GM12878 (cell line): ENCODE results near the gene MYO10. TPM values are rescaled to one million over a fixed set of nuclear protein-coding genes. Genes with fewer than 3 reads are reported as not detected.

Experiments
- ATAC-seq: fragments of 200-7000 bp; cut with Tn5 transposase; 3 replicates; pipeline ENCODE4 v1.9.1; 2020; ENCODE audit warnings: mild to moderate bottlenecking, moderate library complexity
- BruUV-seq: library from RNA; stranded (reverse); fragments of 400-500 nt; replicated peaks from 2 replicates; lab custom pipeline; 2021; lab: Mats Ljungman, UMichigan
- CTCF ChIA-PET: fragments of 300-600 bp; sonication (Branson Sonifier 250); formaldehyde crosslinking; extraction: SDS; loops from one replicate; lab custom pipeline; 2021; ENCODE audit warnings: inconsistent platforms; lab: Yijun Ruan, JAX
- POLR2A ChIA-PET: fragments of 350-600 bp; formaldehyde crosslinking; extraction: SDS; loops from one replicate; lab custom pipeline; 2021; ENCODE audit warnings: inconsistent platforms; lab: Charles Lee
- RAD21 ChIA-PET: fragments of 300-600 bp; sonication (Branson Sonifier 250); formaldehyde crosslinking; loops from one replicate; lab custom pipeline; 2023; ENCODE audit warnings: antibody characterized with exemption; ENCODE audit not compliant: unreplicated experiment; lab: Charles Lee
- SMC1A ChIA-PET: fragments of 300-600 bp; sonication (Branson Sonifier 250); formaldehyde crosslinking; loops from one replicate; lab custom pipeline; 2023; ENCODE audit not compliant: unreplicated experiment, uncharacterized antibody; lab: Charles Lee
- DNase-seq: peaks from one replicate; pipeline ENCODE4 v3.0.0-alpha.2; 2011; ENCODE audit warnings: low read depth, low spot score
- FAIRE-seq: peaks from 3 replicates; lab custom pipeline; 2011; peaks lifted over from hg19 to GRCh38; lab: Jason Lieb, UNC
- H2AFZ ChIP-seq: 2 replicates; pipeline ENCODE4 v1.6.0; 2011; ENCODE audit warnings: low read depth, low read length, control low read depth; ENCODE audit not compliant: control insufficient read depth
- H3K27ac ChIP-seq: 2 replicates; pipeline ENCODE4 v1.5.1; 2011; ENCODE audit warnings: control low read depth; ENCODE audit not compliant: control insufficient read depth, insufficient read depth
- H3K27me3 ChIP-seq, 2 experiments: replicated peaks in 1 of 2; 2 replicates each; pipeline versions ENCODE4 v1.6.0 to v1.6.1; 2011; ENCODE audit warnings: low read length in 1 of 2; ENCODE audit not compliant: control insufficient read depth in 2 of 2, insufficient read depth in 2 of 2
- H3K36me3 ChIP-seq, 2 experiments: 2 replicates each; pipeline ENCODE4 v1.5.1; 2011; ENCODE audit warnings: low read length in 1 of 2; ENCODE audit not compliant: control insufficient read depth in 2 of 2, insufficient read depth in 2 of 2
- H3K4me1 ChIP-seq: 2 replicates; pipeline ENCODE4 v1.6.1; 2011; ENCODE audit warnings: mild to moderate bottlenecking, low read length, moderate library complexity, mixed read lengths; ENCODE audit not compliant: control insufficient read depth, insufficient read depth
- H3K4me2 ChIP-seq: 2 replicates; pipeline ENCODE4 v1.6.0; 2011; ENCODE audit warnings: control low read depth; ENCODE audit not compliant: control insufficient read depth, insufficient read depth
- H3K4me3 ChIP-seq: fragments of 200-600 bp; sonication (generic); 2 replicates; pipeline ENCODE4 v1.5.1; 2016
- H3K79me2 ChIP-seq: 2 replicates; pipeline ENCODE4 v1.6.0; 2011; ENCODE audit warnings: low read length; ENCODE audit not compliant: control insufficient read depth, insufficient read depth
- H3K9ac ChIP-seq: 2 replicates; pipeline ENCODE4 v1.8.0; 2011; ENCODE audit warnings: low read length, control low read depth, mixed read lengths; ENCODE audit not compliant: control insufficient read depth, insufficient read depth
- H3K9me3 ChIP-seq: replicated peaks from 3 replicates; pipeline ENCODE4 v1.5.1; 2011; ENCODE audit warnings: mild to moderate bottlenecking, low read length; ENCODE audit not compliant: control insufficient read depth, insufficient read depth
- H4K20me1 ChIP-seq: 2 replicates; pipeline ENCODE4 v1.6.0; 2011; ENCODE audit not compliant: control insufficient read depth, insufficient read depth
- ASH2L ChIP-seq: fragments of 300-600, 200-600 bp; sonication (generic); IDR thresholded peaks from 2 replicates; pipeline ENCODE4 v1.6.1; 2017; ENCODE audit warnings: low read depth, mild to moderate bottlenecking, borderline replicate concordance
- FOXK2 ChIP-seq: fragments of 450-650 bp; IDR thresholded peaks from 2 replicates; pipeline ENCODE4 v1.6.1; 2017; ENCODE audit warnings: mild to moderate bottlenecking, moderate library complexity
- LARP7 ChIP-seq: fragments of 450-650 bp; IDR thresholded peaks from 2 replicates; pipeline ENCODE4 v1.6.1; 2017; ENCODE audit warnings: mild to moderate bottlenecking
- PKNOX1 ChIP-seq: fragments of 450-650 bp; IDR thresholded peaks from 2 replicates; pipeline ENCODE4 v1.6.1; 2016; ENCODE audit warnings: mild to moderate bottlenecking
- POU2F2 ChIP-seq: IDR thresholded peaks from 3 replicates; pipeline ENCODE4 v1.6.1; 2011; ENCODE audit warnings: low read depth, mild to moderate bottlenecking, low read length, borderline replicate concordance
- SREBF1 ChIP-seq: IDR thresholded peaks from 2 replicates; pipeline ENCODE4 v1.6.1; 2012; ENCODE audit warnings: mild to moderate bottlenecking, low read length
- SREBF2 ChIP-seq: IDR thresholded peaks from 2 replicates; pipeline ENCODE4 v1.6.1; 2012; ENCODE audit warnings: mild to moderate bottlenecking, low read length
- YY1 ChIP-seq: IDR thresholded peaks from 2 replicates; pipeline ENCODE4 v1.6.1; 2011; ENCODE audit warnings: low read depth, mild to moderate bottlenecking, low read length
- ZBTB4 ChIP-seq: fragments of 450-650 bp; formaldehyde crosslinking; IDR thresholded peaks from 2 replicates; pipeline ENCODE4 v1.4.0; 2022; ENCODE audit warnings: mild to moderate bottlenecking, moderate library complexity
- ZZZ3 ChIP-seq: IDR thresholded peaks from 2 replicates; pipeline ENCODE4 v1.6.1; 2011; ENCODE audit warnings: low read depth; ENCODE audit not compliant: control insufficient read depth, insufficient read length
- WGBS: methylation state at CpG from one replicate; pipeline ENCODE4 v1.1.6; 2016; ENCODE audit warnings: low lambda C conversion rate; ENCODE audit not compliant: insufficient replicate concordance, insufficient coverage; ENCODE audit errors: missing lambda C conversion rate; 5-methylcytosine and 5-hydroxymethylcytosine counted together
- in situ Hi-C: fragments of 300-500 bp; cut with MboI; formaldehyde crosslinking; loops from 9 replicates; pipeline ENCODE4 v1.14.3; 2018; ENCODE audit warnings: mixed read lengths
- intact Hi-C: fragments of 100-400 bp; cut with micrococcal nuclease; formaldehyde crosslinking; loops from one replicate; pipeline ENCODE4 v1.14.2; 2022; ENCODE audit not compliant: unreplicated experiment
- polyA plus RNA-seq, 11 experiments: library from polyadenylated mRNA; depleted of rRNA in 4 of 11; unstranded in 6 of 11; stranded (reverse) in 5 of 11; fragments of >200 nt; fragmentation: Nextera tagmentation in 4 of 11; fragmentation: Illumina TruSeq in 1 of 11; extraction: Ambion mirVana in 4 of 11; extraction: Trizol in 1 of 11; gene quantifications; 1 replicate in 1 of 11; 2 replicates in 10 of 11; pipeline versions ENCODE4 v1.2.1 to v1.2.3, GENCODE V29; 2011 to 2016; ENCODE audit warnings: inconsistent platforms in 2 of 11, missing spikeins in 2 of 11, low read depth in 1 of 11
- total RNA-seq, 4 experiments: library from RNA; depleted of rRNA in 3 of 4; stranded (reverse); fragments of >200 nt in 3 of 4; fragmentation: Illumina TruSeq in 1 of 4; extraction: Trizol in 1 of 4; gene quantifications; 2 replicates each; pipeline versions ENCODE4 v1.2.1 to v1.2.3, GENCODE V29; 2013 to 2021
- TF ChIP-seq, protein P1 (sequence below): fragments of 150-350 bp; IDR thresholded peaks from 2 replicates; pipeline ENCODE4 v1.6.1; 2016; ENCODE audit warnings: low read depth, low read length

Gene MYO10
- total and polyA plus RNA-seq, 10 of the 15 experiments (the other 5 are each of a cell fraction or from before 2014, with no cell fraction given) = 0.02 to 0.77 (median 0.17) TPM

- TF ChIP-seq, protein P1, sequence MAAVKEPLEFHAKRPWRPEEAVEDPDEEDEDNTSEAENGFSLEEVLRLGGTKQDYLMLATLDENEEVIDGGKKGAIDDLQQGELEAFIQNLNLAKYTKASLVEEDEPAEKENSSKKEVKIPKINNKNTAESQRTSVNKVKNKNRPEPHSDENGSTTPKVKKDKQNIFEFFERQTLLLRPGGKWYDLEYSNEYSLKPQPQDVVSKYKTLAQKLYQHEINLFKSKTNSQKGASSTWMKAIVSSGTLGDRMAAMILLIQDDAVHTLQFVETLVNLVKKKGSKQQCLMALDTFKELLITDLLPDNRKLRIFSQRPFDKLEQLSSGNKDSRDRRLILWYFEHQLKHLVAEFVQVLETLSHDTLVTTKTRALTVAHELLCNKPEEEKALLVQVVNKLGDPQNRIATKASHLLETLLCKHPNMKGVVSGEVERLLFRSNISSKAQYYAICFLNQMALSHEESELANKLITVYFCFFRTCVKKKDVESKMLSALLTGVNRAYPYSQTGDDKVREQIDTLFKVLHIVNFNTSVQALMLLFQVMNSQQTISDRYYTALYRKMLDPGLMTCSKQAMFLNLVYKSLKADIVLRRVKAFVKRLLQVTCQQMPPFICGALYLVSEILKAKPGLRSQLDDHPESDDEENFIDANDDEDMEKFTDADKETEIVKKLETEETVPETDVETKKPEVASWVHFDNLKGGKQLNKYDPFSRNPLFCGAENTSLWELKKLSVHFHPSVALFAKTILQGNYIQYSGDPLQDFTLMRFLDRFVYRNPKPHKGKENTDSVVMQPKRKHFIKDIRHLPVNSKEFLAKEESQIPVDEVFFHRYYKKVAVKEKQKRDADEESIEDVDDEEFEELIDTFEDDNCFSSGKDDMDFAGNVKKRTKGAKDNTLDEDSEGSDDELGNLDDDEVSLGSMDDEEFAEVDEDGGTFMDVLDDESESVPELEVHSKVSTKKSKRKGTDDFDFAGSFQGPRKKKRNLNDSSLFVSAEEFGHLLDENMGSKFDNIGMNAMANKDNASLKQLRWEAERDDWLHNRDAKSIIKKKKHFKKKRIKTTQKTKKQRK = no peak
- TF ChIP-seq LARP7 = no peak
- TF ChIP-seq PKNOX1 = no peak
These were observed 47.4 kb downstream of the MYO10 start (continued) for GRCh38 chr5:16888694-16889124.

DNA sequence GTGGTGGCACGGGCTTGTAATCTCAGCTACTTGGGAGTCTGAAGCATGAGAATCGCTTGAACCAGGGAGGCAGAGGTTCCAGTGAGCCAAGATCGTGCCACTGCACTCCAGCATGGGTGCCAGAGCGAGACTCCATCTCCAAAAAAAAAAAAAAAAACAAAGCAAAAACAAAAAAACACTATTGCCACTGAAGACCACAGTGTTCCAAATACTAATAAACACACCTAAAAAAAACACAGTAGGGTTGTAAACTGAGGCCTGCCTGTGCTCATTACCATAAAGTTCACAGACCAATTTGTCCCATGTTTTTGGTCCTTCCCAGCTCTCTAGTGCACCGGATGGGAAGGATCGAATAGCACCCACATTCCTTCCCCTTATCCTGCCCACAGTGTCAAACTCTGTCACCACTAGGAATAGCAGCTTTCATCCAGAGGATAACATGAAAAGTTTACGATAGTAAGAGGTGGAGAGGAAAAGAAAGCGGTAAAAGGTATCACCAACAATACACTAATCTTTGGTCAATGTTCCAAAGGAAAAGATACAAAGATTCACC is 49.2 kb downstream of the MYO10 start:
- Histone ChIP-seq H3K4me3 (no peak overlapping the region), H3K9me3 (no peaks in the 10 kb centered on the region), H2AFZ (no peak overlapping the region), H3K79me2 (no peaks in the 10 kb centered on the region), H3K27me3 (no peaks in the 10 kb centered on the region), H3K4me1 (no peaks in the 10 kb centered on the region), H3K36me3 (no peaks in the 10 kb centered on the region), H3K4me2 (no peak overlapping the region), H3K9ac (no peak overlapping the region), H3K27ac (no peak overlapping the region), H4K20me1 (no peaks in the 10 kb centered on the region)
- intact Hi-C loops = no loop called here
- no peak for FAIRE-seq
- ChIA-PET CTCF (no interaction called here), SMC1A (no interaction called here), POLR2A (no interaction called here), RAD21 (no interaction called here)
- TF ChIP-seq FOXK2 (no peak), SREBF1 (no peak), POU2F2 (no peak), YY1 (no peak), ZBTB4 (CRISPR knock-in tag) (no peak), SREBF2 (no peak), PKNOX1 (no peak), ZZZ3 (no peak), ASH2L (no peak)
- in situ Hi-C loops = no loop called here
- WGBS = 29% methylated on average over 7 of the region's 8 CpGs
- ATAC-seq = no peak
- BruUV-seq = no TSS peak
- DNase-seq = no peak
